K562 (cell line): Measurements from ENCODE around the gene NRP2. TPM values are rescaled to one million over a fixed set of nuclear protein-coding genes. Genes with fewer than 3 reads are reported as not detected.

Source experiments
- ARHGAP35 ChIP-seq: fragments of 450-650 bp; IDR thresholded peaks from 2 replicates; pipeline ENCODE4 v1.6.1; 2018; ENCODE audit not compliant: partially characterized antibody
- ARID1B ChIP-seq: fragments of 450-650 bp; IDR thresholded peaks from 2 replicates; pipeline ENCODE4 v1.6.1; 2016; ENCODE audit warnings: antibody characterized with exemption, mild to moderate bottlenecking, inconsistent platforms
- BACH1 ChIP-seq: fragments of 200-800 bp; sonication (Bioruptor generic); IDR thresholded peaks from 2 replicates; pipeline ENCODE4 v1.6.1; 2016; ENCODE audit warnings: missing genetic modification characterization, missing compliant biosample characterization
- C11orf30 ChIP-seq: fragments of 450-650 bp; IDR thresholded peaks from 2 replicates; pipeline ENCODE4 v1.6.1; 2016; ENCODE audit warnings: low read depth, mild to moderate bottlenecking
- CBX3 ChIP-seq, 2 experiments: IDR thresholded peaks; 1 replicate in 1 of 2; 2 replicates in 1 of 2; pipeline ENCODE4 v1.6.1; 2012; ENCODE audit warnings: inconsistent platforms in 2 of 2, low read length in 2 of 2, borderline replicate concordance in 1 of 2, control low read depth in 1 of 2
- CBX5 ChIP-seq: IDR thresholded peaks from 2 replicates; pipeline ENCODE4 v1.6.1; 2014; ENCODE audit warnings: low read depth, borderline replicate concordance
- DMBX1 ChIP-seq: fragments of 250-450 bp; sonication (Bioruptor Pico); IDR thresholded peaks from 2 replicates; pipeline ENCODE4 v1.8.0; 2022; ENCODE audit warnings: inconsistent platforms, mild to moderate bottlenecking, moderate library complexity, borderline replicate concordance
- DPF2 ChIP-seq: fragments of 450-650 bp; IDR thresholded peaks from 2 replicates; pipeline ENCODE4 v1.6.1; 2016
- HDAC6 ChIP-seq: IDR thresholded peaks from 2 replicates; pipeline ENCODE4 v1.6.1; 2012; ENCODE audit warnings: low read depth, mild to moderate bottlenecking, control low read depth, inconsistent platforms, low read length, moderate library complexity
- MAFF ChIP-seq: IDR thresholded peaks from 2 replicates; pipeline ENCODE4 v1.6.1; 2012; ENCODE audit warnings: low read length, improper control_type of control experiment
- MAFK ChIP-seq: IDR thresholded peaks from 2 replicates; pipeline ENCODE4 v1.6.1; 2011; ENCODE audit warnings: low read length, improper control_type of control experiment
- MEF2A ChIP-seq: IDR thresholded peaks from 2 replicates; pipeline ENCODE4 v1.6.1; 2011; ENCODE audit warnings: low read depth, mild to moderate bottlenecking, low read length, moderate library complexity; ENCODE audit not compliant: control insufficient read depth
- PYGO2 ChIP-seq: fragments of 450-650 bp; IDR thresholded peaks from 2 replicates; pipeline ENCODE4 v1.6.1; 2016; ENCODE audit warnings: mild to moderate bottlenecking, missing genetic modification characterization, moderate library complexity, missing compliant biosample characterization
- TFAP4 ChIP-seq: sonication (generic); formaldehyde crosslinking; IDR thresholded peaks from 2 replicates; pipeline ENCODE4 v1.8.0; 2022; ENCODE audit warnings: missing genetic modification reagents, mild to moderate bottlenecking, moderate library complexity, borderline replicate concordance
- THRAP3 ChIP-seq: fragments of 450-650 bp; IDR thresholded peaks from 2 replicates; pipeline ENCODE4 v1.6.1; 2016; ENCODE audit warnings: mild to moderate bottlenecking, inconsistent platforms, borderline replicate concordance
- ZBTB5 ChIP-seq: fragments of 450-650 bp; IDR thresholded peaks from 2 replicates; pipeline ENCODE4 v1.6.1; 2017; ENCODE audit warnings: antibody characterized with exemption
- ZKSCAN8 ChIP-seq: fragments of 200-800 bp; sonication (Bioruptor generic); IDR thresholded peaks from 2 replicates; pipeline ENCODE4 v1.6.1; 2016; ENCODE audit warnings: missing genetic modification characterization, missing compliant biosample characterization
- ZNF316 ChIP-seq: fragments of 450-650 bp; IDR thresholded peaks from 2 replicates; pipeline ENCODE4 v1.6.1; 2016
- ZNF561 ChIP-seq: fragments of 450-650 bp; formaldehyde crosslinking; conservative IDR thresholded peaks from 2 replicates; pipeline ENCODE4 v1.4.0; 2020; ENCODE audit warnings: mild to moderate bottlenecking, moderate library complexity
- polyA plus RNA-seq, 8 experiments: library from polyadenylated mRNA; depleted of rRNA in 4 of 8; stranded (reverse) in 5 of 8; unstranded in 3 of 8; fragments of >200 nt; fragmentation: Nextera tagmentation in 2 of 8; fragmentation: Illumina TruSeq in 1 of 8; extraction: Ambion mirVana in 2 of 8; extraction: Trizol in 1 of 8; gene quantifications; 2 replicates each; pipeline versions ENCODE4 v1.2.1 to v1.2.3, GENCODE V29; 2011 to 2014; ENCODE audit warnings: inconsistent platforms in 1 of 8, missing spikeins in 1 of 8
- total RNA-seq, 7 experiments: library from RNA; depleted of rRNA in 6 of 7; stranded (reverse); fragments of >200 nt in 6 of 7; fragmentation: Illumina TruSeq in 2 of 7; extraction: Trizol in 2 of 7; gene quantifications; 2 replicates each; pipeline versions ENCODE4 v1.2.1 to v1.2.3, GENCODE V29; 2011 to 2021; ENCODE audit warnings: low replicate concordance in 1 of 7
- TF ChIP-seq, protein P1 (sequence below), 2 experiments: fragments of 150-350 bp in 1 of 2; IDR thresholded peaks; 2 replicates each; pipeline ENCODE4 v1.6.1; 2012 to 2016; ENCODE audit warnings: low read depth in 2 of 2, low read length in 2 of 2, mild to moderate bottlenecking in 1 of 2, moderate library complexity in 1 of 2
- TF ChIP-seq, protein P2 (sequence below), 2 experiments: fragments of 250-450 bp in 1 of 2; fragments of 450-650 bp in 1 of 2; sonication (Bioruptor Pico) in 1 of 2; IDR thresholded peaks; 2 replicates each; pipeline versions ENCODE4 v1.6.1 to v1.8.0; 2016 to 2021; ENCODE audit warnings: mild to moderate bottlenecking in 2 of 2, moderate library complexity in 2 of 2, missing compliant biosample characterization in 1 of 2, missing genetic modification characterization in 1 of 2

The NRP2 gene
- total and polyA plus RNA-seq, 9 of the 15 experiments (the other 6 are each of a cell fraction or from before 2014, with no cell fraction given): 0.05 to 0.31 (median 0.15) TPM; not detected in 5

DNA sequence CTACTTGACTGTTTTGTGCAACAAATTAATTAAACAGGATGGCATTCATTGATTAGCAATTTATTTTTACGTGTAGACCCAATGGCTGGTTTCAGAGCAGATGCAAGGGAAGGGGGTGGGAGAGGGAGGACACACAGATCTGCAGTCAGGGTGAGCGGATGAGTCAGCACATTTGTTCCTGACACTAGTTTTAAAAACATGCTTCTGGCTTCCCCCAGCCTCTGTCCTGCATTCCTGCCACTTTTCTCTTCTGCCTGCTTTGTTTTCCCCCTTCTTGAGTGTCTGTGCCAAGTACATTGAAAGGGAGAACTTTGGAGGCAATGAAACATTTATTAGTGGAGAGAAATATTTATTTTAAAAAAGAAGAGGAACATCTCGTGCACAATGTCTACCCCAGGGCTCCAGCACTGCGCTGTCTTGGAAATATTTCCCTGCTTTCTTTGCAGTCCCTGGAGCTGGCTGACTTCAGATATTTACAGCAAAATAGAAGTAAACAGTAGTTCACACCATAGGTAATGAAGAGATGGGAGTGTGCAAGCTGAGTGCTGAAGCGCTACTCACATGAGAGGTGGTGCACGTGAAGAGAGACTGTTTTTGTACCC, 52.2 kb downstream of the NRP2 start (continued):
- TF ChIP-seq ARHGAP35 (no peak), ZNF561 (CRISPR knock-in tag) (no peak), MAFK (peak; percentile 89), BACH1 (tag) (peak; percentile 62; the same call in 1 of the 2 replicates), C11orf30 (peak; percentile 93), ARID1B (0 out of 2 replicates have a peak, but pooled peaks have one; percentile 13), CBX3 (IDR thresholded peaks at IDR 0.05; ENCODE audit: borderline replicate concordance in 1 of 2, low read length in 2 of 2) (no peak), ZNF316 (peak; percentile 96), ZKSCAN8 (CRISPR knock-in tag) (no peak), TFAP4 (CRISPR knock-in tag) (no peak), DMBX1 (no peak), HDAC6 (no peak), PYGO2 (tag) (no peak), MAFF (peak; percentile 93), MEF2A (no peak), DPF2 (0 out of 2 replicates have a peak, but pooled peaks have one; percentile 23), CBX5 (no peak), THRAP3 (no peak), ZBTB5 (no peak)
- TF ChIP-seq, protein P1, sequence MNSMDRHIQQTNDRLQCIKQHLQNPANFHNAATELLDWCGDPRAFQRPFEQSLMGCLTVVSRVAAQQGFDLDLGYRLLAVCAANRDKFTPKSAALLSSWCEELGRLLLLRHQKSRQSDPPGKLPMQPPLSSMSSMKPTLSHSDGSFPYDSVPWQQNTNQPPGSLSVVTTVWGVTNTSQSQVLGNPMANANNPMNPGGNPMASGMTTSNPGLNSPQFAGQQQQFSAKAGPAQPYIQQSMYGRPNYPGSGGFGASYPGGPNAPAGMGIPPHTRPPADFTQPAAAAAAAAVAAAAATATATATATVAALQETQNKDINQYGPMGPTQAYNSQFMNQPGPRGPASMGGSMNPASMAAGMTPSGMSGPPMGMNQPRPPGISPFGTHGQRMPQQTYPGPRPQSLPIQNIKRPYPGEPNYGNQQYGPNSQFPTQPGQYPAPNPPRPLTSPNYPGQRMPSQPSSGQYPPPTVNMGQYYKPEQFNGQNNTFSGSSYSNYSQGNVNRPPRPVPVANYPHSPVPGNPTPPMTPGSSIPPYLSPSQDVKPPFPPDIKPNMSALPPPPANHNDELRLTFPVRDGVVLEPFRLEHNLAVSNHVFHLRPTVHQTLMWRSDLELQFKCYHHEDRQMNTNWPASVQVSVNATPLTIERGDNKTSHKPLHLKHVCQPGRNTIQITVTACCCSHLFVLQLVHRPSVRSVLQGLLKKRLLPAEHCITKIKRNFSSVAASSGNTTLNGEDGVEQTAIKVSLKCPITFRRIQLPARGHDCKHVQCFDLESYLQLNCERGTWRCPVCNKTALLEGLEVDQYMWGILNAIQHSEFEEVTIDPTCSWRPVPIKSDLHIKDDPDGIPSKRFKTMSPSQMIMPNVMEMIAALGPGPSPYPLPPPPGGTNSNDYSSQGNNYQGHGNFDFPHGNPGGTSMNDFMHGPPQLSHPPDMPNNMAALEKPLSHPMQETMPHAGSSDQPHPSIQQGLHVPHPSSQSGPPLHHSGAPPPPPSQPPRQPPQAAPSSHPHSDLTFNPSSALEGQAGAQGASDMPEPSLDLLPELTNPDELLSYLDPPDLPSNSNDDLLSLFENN (IDR thresholded peaks at IDR 0.05; ENCODE audit: low read depth in 2 of 2, low read length in 2 of 2): no peak
- TF ChIP-seq, protein P2, sequence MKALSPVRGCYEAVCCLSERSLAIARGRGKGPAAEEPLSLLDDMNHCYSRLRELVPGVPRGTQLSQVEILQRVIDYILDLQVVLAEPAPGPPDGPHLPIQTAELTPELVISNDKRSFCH (CRISPR knock-in tag; IDR thresholded peaks at IDR 0.05): no peak
- TF ChIP-seq, protein P2 (tag; IDR thresholded peaks at IDR 0.05): no peak
